GM11168 (cell line): Measurements from ENCODE around the gene OR9Q1.

ENCODE experiments used
- in situ Hi-C: fragments of 300-500 bp; cut with MboI; formaldehyde crosslinking; loops from one replicate; pipeline ENCODE4 v1.12.0; 2022; ENCODE audit warnings: low sequenced_read_pairs; ENCODE audit not compliant: unreplicated experiment

Gene OR9Q1

GRCh38 chr11:58216476-58216875 is 192.8 kb downstream of the OR9Q1 start:
- in situ Hi-C loops: no loop called here

DNA sequence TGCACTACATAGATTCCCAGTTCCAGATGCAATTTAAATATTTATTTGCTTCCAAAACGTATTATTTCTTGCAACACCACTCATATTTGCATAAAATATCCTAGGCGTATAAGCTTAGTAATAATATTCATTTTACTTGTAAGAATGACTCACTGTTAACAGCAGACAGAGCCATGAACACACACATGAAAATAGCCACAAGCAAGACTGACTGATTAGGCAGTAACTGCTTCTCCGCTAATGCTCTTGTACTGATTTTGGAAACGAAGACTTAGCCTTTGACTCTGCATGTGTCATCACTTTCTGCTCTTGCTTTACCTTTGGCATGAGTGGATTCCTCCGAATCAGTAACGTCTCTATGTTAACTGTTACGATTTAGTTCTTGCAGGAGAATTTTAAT is 199.0 kb downstream of the OR9Q1 start:
- in situ Hi-C loops: no loop called here

GRCh38 chr11:58227956-58228615 is 204.4 kb downstream of the OR9Q1 start:
- in situ Hi-C loops: no loop called here
